K562 (cell line): ENCODE data around the gene CREG1. TPM values are rescaled to one million over a fixed set of nuclear protein-coding genes. Genes with fewer than 3 reads are reported as not detected.

Experiments used
- ATAC-seq: fragments of 200-7000 bp; cut with Tn5 transposase; 3 replicates; pipeline ENCODE4 v1.9.1; 2020; ENCODE audit warnings: moderate library complexity
- BruUV-seq: library from RNA; stranded (reverse); fragments of 400-500 nt; replicated peaks from 2 replicates; lab custom pipeline; 2021; lab: Mats Ljungman, UMichigan
- CTCF ChIA-PET: fragments of 300-600 bp; formaldehyde crosslinking; extraction: SDS; loops from one replicate; lab custom pipeline; 2021; ENCODE audit warnings: low intra/inter-chr PET ratio; lab: Yijun Ruan, JAX
- POLR2A ChIA-PET: fragments of 300-600, 350-650 bp; sonication (Branson Sonifier 250); formaldehyde crosslinking; extraction: SDS; loops from one replicate; lab custom pipeline; 2021; ENCODE audit warnings: antibody characterized with exemption, inconsistent platforms; lab: Yijun Ruan, JAX
- DNase-seq, 4 experiments: peaks; one replicate each; pipeline versions ENCODE4 v3.0.0 to v3.0.0-alpha.2; 2011 to 2018; ENCODE audit warnings: low spot score in 3 of 4, mixed read lengths in 3 of 4; ENCODE audit errors: extremely low read depth in 1 of 4
- FAIRE-seq: peaks from 2 replicates; lab custom pipeline; 2011; peaks lifted over from hg19 to GRCh38; lab: Jason Lieb, UNC
- H2AFZ ChIP-seq: 2 replicates; pipeline ENCODE4 v1.6.0; 2011; ENCODE audit warnings: low read depth, low read length, control low read depth, inconsistent platforms
- H3K27ac ChIP-seq: fragments of 200-600 bp; 3 replicates; pipeline ENCODE4 v1.8.0; 2011; ENCODE audit warnings: low read depth, mild to moderate bottlenecking, control low read depth, inconsistent platforms, low read length, moderate library complexity, mixed read lengths; ENCODE audit errors: extremely low read depth
- H3K27me3 ChIP-seq, 2 experiments: fragments of 300-600 bp in 1 of 2; 2 replicates in 1 of 2; 3 replicates in 1 of 2; pipeline versions ENCODE4 v1.6.0 to v1.8.0; 2011; ENCODE audit warnings: inconsistent platforms in 2 of 2, low read length in 2 of 2, mild to moderate bottlenecking in 1 of 2, mixed read lengths in 1 of 2, moderate library complexity in 1 of 2; ENCODE audit not compliant: control insufficient read depth in 2 of 2, insufficient read depth in 2 of 2
- H3K36me3 ChIP-seq: fragments of 300-600 bp; 3 replicates; pipeline ENCODE4 v1.8.0; 2011; ENCODE audit warnings: mild to moderate bottlenecking, low read length, inconsistent platforms; ENCODE audit not compliant: control insufficient read depth, insufficient read depth
- H3K4me1 ChIP-seq, 2 experiments: fragments of 200-600 bp in 1 of 2; replicated peaks in 1 of 2; 2 replicates in 1 of 2; 3 replicates in 1 of 2; pipeline versions ENCODE4 v1.5.1 to v1.8.0; 2011; ENCODE audit warnings: inconsistent platforms in 2 of 2, low read length in 2 of 2, mild to moderate bottlenecking in 1 of 2, mixed read lengths in 1 of 2, moderate library complexity in 1 of 2; ENCODE audit not compliant: control insufficient read depth in 2 of 2, insufficient read depth in 2 of 2
- H3K4me2 ChIP-seq: 2 replicates; pipeline ENCODE4 v1.6.1; 2011; ENCODE audit warnings: low read length, control low read depth, inconsistent platforms, mixed read lengths; ENCODE audit not compliant: insufficient read depth
- H3K4me3 ChIP-seq: fragments of 200-600 bp; sonication (generic), shearing (Covaris generic); 2 replicates; pipeline ENCODE4 v1.5.1; 2016; ENCODE audit warnings: control low read depth, inconsistent platforms
- H3K79me2 ChIP-seq: fragments of 200-600 bp; 3 replicates; pipeline ENCODE4 v1.8.0; 2011; ENCODE audit warnings: low read length, inconsistent platforms; ENCODE audit not compliant: control insufficient read depth, insufficient read depth
- H3K9ac ChIP-seq, 2 experiments: 2 replicates each; pipeline versions ENCODE4 v1.6.0 to v1.6.1; 2011; ENCODE audit warnings: low read depth in 2 of 2, low read length in 2 of 2, control low read depth in 1 of 2, inconsistent platforms in 1 of 2, mild to moderate bottlenecking in 1 of 2, mixed read lengths in 1 of 2; ENCODE audit not compliant: insufficient read depth in 1 of 2
- H3K9me1 ChIP-seq: one replicate; pipeline ENCODE4 v1.6.0; 2011; ENCODE audit warnings: inconsistent platforms, mild to moderate bottlenecking, low read length, moderate library complexity; ENCODE audit not compliant: control insufficient read depth, insufficient read depth
- H3K9me3 ChIP-seq: replicated peaks from 2 replicates; pipeline ENCODE4 v1.5.1; 2011; ENCODE audit warnings: low read depth, low read length, inconsistent platforms; ENCODE audit not compliant: control insufficient read depth, insufficient read depth
- H4K20me1 ChIP-seq: replicated peaks from 2 replicates; pipeline ENCODE4 v1.6.1; 2011; ENCODE audit warnings: low read length, inconsistent platforms, mixed read lengths; ENCODE audit not compliant: control insufficient read depth, insufficient read depth
- ATF1 ChIP-seq, 2 experiments: fragments of 450-650 bp in 1 of 2; IDR thresholded peaks; 2 replicates each; pipeline ENCODE4 v1.6.1; 2016; ENCODE audit warnings: missing compliant biosample characterization in 1 of 2, missing genetic modification characterization in 1 of 2
- CEBPG ChIP-seq, 3 experiments: fragments of 200-800 bp in 1 of 3; sonication (Bioruptor generic) in 1 of 3; sonication (generic) in 1 of 3; formaldehyde crosslinking in 1 of 3; IDR thresholded peaks in 2 of 3; conservative IDR thresholded peaks in 1 of 3; 2 replicates each; pipeline versions ENCODE4 v1.6.1 to v1.8.0; 2016 to 2022; ENCODE audit warnings: missing compliant biosample characterization in 2 of 3, missing genetic modification characterization in 2 of 3, mild to moderate bottlenecking in 1 of 3, missing genetic modification reagents in 1 of 3
- CREM ChIP-seq: IDR thresholded peaks from 2 replicates; pipeline ENCODE4 v1.6.1; 2014; ENCODE audit warnings: antibody characterized with exemption, low read depth
- CXXC5 ChIP-seq: fragments of 250-450 bp; sonication (Bioruptor Pico); IDR thresholded peaks from 2 replicates; pipeline ENCODE4 v1.8.0; 2022; ENCODE audit warnings: inconsistent platforms, mild to moderate bottlenecking, moderate library complexity
- ETS2 ChIP-seq: IDR thresholded peaks from 2 replicates; pipeline ENCODE4 v1.6.1; 2016; ENCODE audit warnings: borderline replicate concordance, missing genetic modification characterization, mild to moderate bottlenecking, moderate library complexity, missing compliant biosample characterization; ENCODE audit not compliant: poor library complexity, severe bottlenecking
- GATA2 ChIP-seq: sonication (generic); formaldehyde crosslinking; IDR thresholded peaks from 2 replicates; pipeline ENCODE4 v1.4.0; 2020; ENCODE audit warnings: mild to moderate bottlenecking, missing genetic modification reagents
- L3MBTL2 ChIP-seq: fragments of 450-650 bp; IDR thresholded peaks from 2 replicates; pipeline ENCODE4 v1.6.1; 2016; ENCODE audit warnings: mild to moderate bottlenecking, moderate library complexity
- LCOR ChIP-seq: sonication (generic); formaldehyde crosslinking; IDR thresholded peaks from 2 replicates; pipeline ENCODE4 v1.8.0; 2022; ENCODE audit warnings: mild to moderate bottlenecking, missing genetic modification reagents
- MCM7 ChIP-seq, 2 experiments: fragments of 450-650 bp; IDR thresholded peaks; 2 replicates each; pipeline ENCODE4 v1.6.1; 2016 to 2018
- NR2C1 ChIP-seq, 2 experiments: fragments of 450-650 bp; IDR thresholded peaks; 2 replicates each; pipeline ENCODE4 v1.6.1; 2017; ENCODE audit warnings: mild to moderate bottlenecking in 2 of 2, antibody characterized with exemption in 1 of 2, inconsistent platforms in 1 of 2, missing compliant biosample characterization in 1 of 2, missing genetic modification characterization in 1 of 2
- RAD51 ChIP-seq: fragments of 450-650 bp; IDR thresholded peaks from 2 replicates; pipeline ENCODE4 v1.7.1; 2016; ENCODE audit warnings: low read depth, mild to moderate bottlenecking, borderline replicate concordance
- RBM14 ChIP-seq: fragments of 200-400 bp; formaldehyde crosslinking; IDR thresholded peaks from 2 replicates; pipeline ENCODE4 v1.6.1; 2018; ENCODE audit warnings: low read depth, mild to moderate bottlenecking, low read length, moderate library complexity, borderline replicate concordance; ENCODE audit not compliant: insufficient read depth
- SRF ChIP-seq, 2 experiments: fragments of 250-450, 450-650 bp in 1 of 2; sonication (Bioruptor Pico) in 1 of 2; sonication (generic) in 1 of 2; formaldehyde crosslinking; IDR thresholded peaks; 2 replicates each; pipeline versions ENCODE4 v1.5.0 to v1.5.1; 2020 to 2022; ENCODE audit warnings: mild to moderate bottlenecking in 1 of 2, missing genetic modification reagents in 1 of 2
- ZNF668 ChIP-seq: fragments of 250-450 bp; sonication (Bioruptor Pico); IDR thresholded peaks from 2 replicates; pipeline ENCODE4 v1.8.0; 2022; ENCODE audit warnings: mild to moderate bottlenecking, inconsistent platforms
- WGBS: fragments of 100-300 bp; shearing (Covaris generic); methylation state at CpG from one replicate; pipeline ENCODE4 v1.1.6; 2016; ENCODE audit warnings: low coverage, mixed read lengths; ENCODE audit not compliant: insufficient coverage; ENCODE audit errors: missing lambda C conversion rate; 5-methylcytosine and 5-hydroxymethylcytosine counted together
- in situ Hi-C: fragments of 300-500 bp; cut with MboI; formaldehyde crosslinking; loops from 4 replicates; pipeline ENCODE4 v1.15.0; 2018; ENCODE audit warnings: inconsistent platforms, mixed read lengths
- intact Hi-C: fragments of 100-400 bp; cut with micrococcal nuclease; formaldehyde crosslinking; loops from 2 replicates; pipeline ENCODE4 v1.14.2; 2022
- polyA plus RNA-seq, 8 experiments: library from polyadenylated mRNA; depleted of rRNA in 4 of 8; stranded (reverse) in 5 of 8; unstranded in 3 of 8; fragments of >200 nt; fragmentation: Nextera tagmentation in 2 of 8; fragmentation: Illumina TruSeq in 1 of 8; extraction: Ambion mirVana in 2 of 8; extraction: Trizol in 1 of 8; gene quantifications; 2 replicates each; pipeline versions ENCODE4 v1.2.1 to v1.2.3, GENCODE V29; 2011 to 2014; ENCODE audit warnings: inconsistent platforms in 1 of 8, missing spikeins in 1 of 8
- total RNA-seq, 7 experiments: library from RNA; depleted of rRNA in 6 of 7; stranded (reverse); fragments of >200 nt in 6 of 7; fragmentation: Illumina TruSeq in 2 of 7; extraction: Trizol in 2 of 7; gene quantifications; 2 replicates each; pipeline versions ENCODE4 v1.2.1 to v1.2.3, GENCODE V29; 2011 to 2021; ENCODE audit warnings: low replicate concordance in 1 of 7
- TF ChIP-seq, protein P1 (sequence below), 2 experiments: fragments of 200-800 bp in 1 of 2; sonication (Bioruptor generic) in 1 of 2; sonication (generic) in 1 of 2; formaldehyde crosslinking in 1 of 2; IDR thresholded peaks in 1 of 2; conservative IDR thresholded peaks in 1 of 2; 2 replicates each; pipeline versions ENCODE4 v1.5.0 to v1.6.1; 2016 to 2020; ENCODE audit warnings: missing compliant biosample characterization in 1 of 2, missing genetic modification characterization in 1 of 2, missing genetic modification reagents in 1 of 2

Gene CREG1
- total and polyA plus RNA-seq, 9 of the 15 experiments (the other 6 are each of a cell fraction or from before 2014, with no cell fraction given), result 45.7 to 272 (median 161) TPM

DNA sequence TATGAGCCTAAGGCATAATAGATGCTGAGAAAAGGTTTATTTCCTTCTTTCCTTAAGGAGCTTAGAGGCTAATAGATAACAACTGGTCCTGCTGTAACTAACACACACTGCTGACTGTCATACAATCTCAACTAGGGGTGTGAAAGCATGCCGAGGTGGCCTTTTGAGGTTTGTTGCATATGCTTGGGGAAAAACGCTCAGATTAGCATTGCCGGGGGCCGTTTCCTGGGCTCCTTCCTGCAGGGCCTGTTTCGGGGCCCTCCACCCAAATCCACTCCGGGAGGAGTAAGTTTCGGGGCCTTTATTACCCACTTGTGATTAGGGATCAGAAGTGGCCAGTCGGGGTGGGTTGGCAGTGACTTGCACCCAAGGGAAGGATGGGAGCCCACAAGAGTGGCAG lies 49.3 kb upstream of the CREG1 start (continued):
- TF ChIP-seq LCOR (CRISPR knock-in tag), result no peak
- no peak for TF ChIP-seq RBM14
- no peak for TF ChIP-seq MCM7 (IDR thresholded peaks at IDR 0.05)
- TF ChIP-seq CXXC5 (CRISPR knock-in tag), result no peak

DNA sequence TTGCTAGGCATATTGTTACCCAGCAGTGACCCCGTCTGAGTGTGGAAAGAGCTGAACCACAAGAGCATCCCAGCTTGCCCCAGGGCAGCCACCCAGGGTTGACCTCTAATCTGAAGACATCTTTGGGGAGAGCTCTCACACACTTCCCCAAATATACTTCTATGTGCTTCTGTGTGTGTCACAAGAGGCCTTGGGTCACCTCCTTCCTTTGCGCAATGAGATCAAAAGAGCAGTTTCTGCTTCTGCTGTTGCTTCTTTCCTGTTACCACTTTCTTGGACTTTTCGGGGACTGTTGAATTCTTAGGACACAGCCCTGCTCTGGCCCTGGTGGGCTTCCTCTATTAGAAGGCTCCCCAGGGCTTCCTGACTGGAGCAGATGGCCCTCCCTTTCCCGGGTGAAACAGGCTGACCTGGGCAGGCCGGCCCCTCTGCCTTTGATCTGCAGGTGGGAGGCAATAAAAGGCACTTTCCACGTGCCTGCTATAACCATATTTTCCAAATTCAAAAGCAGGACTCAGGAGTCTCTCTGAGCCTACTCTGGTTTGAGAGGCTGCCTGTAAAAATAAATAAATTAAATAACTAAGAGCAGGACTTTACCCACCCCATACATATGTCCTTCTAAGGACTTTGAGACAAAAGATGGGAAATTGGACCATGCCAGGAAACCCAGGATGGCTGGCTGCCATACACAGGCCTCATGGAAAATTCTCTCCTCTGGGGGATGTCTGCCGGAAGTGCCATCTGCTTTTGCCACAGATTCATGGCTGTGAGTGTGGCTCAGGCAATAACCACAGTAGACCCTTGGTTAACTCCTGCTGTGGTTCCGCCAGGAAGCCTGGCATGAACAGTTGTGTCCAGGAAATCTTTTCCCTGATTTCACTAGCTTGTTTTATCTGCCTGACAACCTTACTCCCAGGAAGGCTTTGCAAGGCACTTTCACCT lies 48.2 kb upstream of the CREG1 start:
- CTCF ChIA-PET, result interaction anchor here (0.6 to 2.6 kb wide), 2 partner anchors 87 to 91 kb away, joined by 5 to 45 read pairs; no protein-coding TSS in a partner anchor
- no peaks in the 10 kb centered on the region for H3K79me2 ChIP-seq
- POLR2A ChIA-PET, result interaction anchor here (0.6 to 1.5 kb wide), 6 partner anchors 7 to 768 kb away, joined by 3 to 4 read pairs (median 3); no protein-coding TSS in a partner anchor
- no peak for FAIRE-seq
- H3K27me3 ChIP-seq, result no peaks in the 10 kb centered on the region
- intact Hi-C loops, result loop anchor here (1.0 to 10.0 kb wide), 2 partner anchors 27 to 483 kb away; no protein-coding TSS in a partner anchor
- peak overlapping the region; percentile 59; the same call in 2 of the 3 replicates for H3K27ac ChIP-seq
- in situ Hi-C loops, result loop anchor here (5.0 kb wide), 1 partner anchor 91 kb away; no protein-coding TSS in a partner anchor
- 58% methylated on average over 8 of the region's 8 CpGs for WGBS
- no TSS peak for BruUV-seq
- H3K36me3 ChIP-seq, result no peaks in the 10 kb centered on the region
- H3K9ac ChIP-seq, result peak overlapping the region; percentile 7 to 84; a peak in 2 of 4 replicates
- H3K9me1 ChIP-seq, result no peaks in the 10 kb centered on the region
- peak in 2 of 4 experiments; percentile 46 to 51 for DNase-seq
- no peak overlapping the region for H3K4me3 ChIP-seq
- no peak overlapping the region; the same call in 1 of the 2 replicates for H3K4me2 ChIP-seq
- peaks cover 3% of the 10 kb centered on the region; the same call in 1 of the 2 replicates for H3K9me3 ChIP-seq
- peak; percentile 52 for ATAC-seq
- peaks cover 13 to 22% of the 10 kb centered on the region in 2 experiments; a peak in 4 of 5 replicates for H3K4me1 ChIP-seq
- no peaks in the 10 kb centered on the region for H4K20me1 ChIP-seq
- peak overlapping the region; percentile 80 for H2AFZ ChIP-seq
- TF ChIP-seq RAD51 (no peak), ATF1 (CRISPR knock-in tag; IDR thresholded peaks at IDR 0.05) (no peak), ATF1 (tag; IDR thresholded peaks at IDR 0.05) (0 out of 2 replicates have a peak, but pooled peaks have one; percentile 14), ZNF668 (no peak), CREM (0 out of 2 replicates have a peak, but pooled peaks have one; percentile 7), L3MBTL2 (0 out of 2 replicates have a peak, but pooled peaks have one; percentile 21), GATA2 (peak; percentile 57), NR2C1 (IDR thresholded peaks at IDR 0.05) (peak; percentile 57; the same call in 1 of the 2 replicates), NR2C1 (tag; IDR thresholded peaks at IDR 0.05) (peak; percentile 73), SRF (CRISPR knock-in tag; IDR thresholded peaks at IDR 0.05) (peak in 1 of 2 experiments; percentile 72; a peak in 1 of 4 replicates), CEBPG (CRISPR knock-in tag; IDR thresholded peaks at IDR 0.05) (peak; percentile 80), CEBPG (tag; conservative IDR thresholded peaks at IDR 0.05 in 1 of 2, IDR thresholded peaks at IDR 0.05 in 1 of 2) (peak; percentile 83 to 94), ETS2 (tag) (no peak)
- TF ChIP-seq, protein P1, sequence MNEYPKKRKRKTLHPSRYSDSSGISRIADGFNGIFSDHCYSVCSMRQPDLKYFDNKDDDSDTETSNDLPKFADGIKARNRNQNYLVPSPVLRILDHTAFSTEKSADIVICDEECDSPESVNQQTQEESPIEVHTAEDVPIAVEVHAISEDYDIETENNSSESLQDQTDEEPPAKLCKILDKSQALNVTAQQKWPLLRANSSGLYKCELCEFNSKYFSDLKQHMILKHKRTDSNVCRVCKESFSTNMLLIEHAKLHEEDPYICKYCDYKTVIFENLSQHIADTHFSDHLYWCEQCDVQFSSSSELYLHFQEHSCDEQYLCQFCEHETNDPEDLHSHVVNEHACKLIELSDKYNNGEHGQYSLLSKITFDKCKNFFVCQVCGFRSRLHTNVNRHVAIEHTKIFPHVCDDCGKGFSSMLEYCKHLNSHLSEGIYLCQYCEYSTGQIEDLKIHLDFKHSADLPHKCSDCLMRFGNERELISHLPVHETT (CRISPR knock-in tag; conservative IDR thresholded peaks at IDR 0.05 in 1 of 2, IDR thresholded peaks at IDR 0.05 in 1 of 2), result peak in 1 of 2 experiments; percentile 53; a peak in 1 of 4 replicates
